Measurements from ENCODE around the gene RASAL2. TPM values are rescaled to one million over a fixed set of nuclear protein-coding genes. Genes with fewer than 3 reads are reported as not detected.

RASAL2 gene
- total RNA-seq, 1 experiment from 2014 or later = 36.8 TPM

GRCh38 chr1:178477841-178478240 is 383.9 kb downstream of the RASAL2 start:
- Mint-ChIP-seq H3K4me3 (ENCODE audit: unreplicated experiment) (no peak overlapping the region), H3K36me3 (ENCODE audit: insufficient read depth, unreplicated experiment) (peaks cover 24% of the 10 kb centered on the region), H3K4me1 (ENCODE audit: low read depth, unreplicated experiment) (no peaks in the 10 kb centered on the region), H3K9me3 (ENCODE audit: unreplicated experiment) (no peaks in the 10 kb centered on the region), H3K27me3 (ENCODE audit: insufficient read depth, unreplicated experiment) (no peaks in the 10 kb centered on the region), H3K27ac (ENCODE audit: unreplicated experiment) (no peak overlapping the region)
- DNase-seq = no peak
- ChIA-PET CTCF (no interaction called here), POLR2A (no interaction called here)
- H3K9me3 ChIP-seq = no peaks in the 10 kb centered on the region
- no peak overlapping the region for H3K4me3 ChIP-seq (ENCODE audit: low read depth, low read length)
- H3K27me3 ChIP-seq (replicated peaks; ENCODE audit: control insufficient read depth, insufficient read depth, low read length) = no peaks in the 10 kb centered on the region
- intact Hi-C loops (cut with micrococcal nuclease; ENCODE audit: unreplicated experiment) = no loop called here
- TF ChIP-seq CTCF (IDR thresholded peaks at IDR 0.05; ENCODE audit: insufficient read depth in 1 of 2, low read depth in 1 of 2, low read length in 1 of 2, severe bottlenecking in 1 of 2, unreplicated experiment in 1 of 2) = no peak
- BruUV-seq (replicated peaks) = no TSS peak
- no peaks in the 10 kb centered on the region for H3K4me1 ChIP-seq
- H3K36me3 ChIP-seq (ENCODE audit: control insufficient read depth, insufficient read depth, low read length) = no peaks in the 10 kb centered on the region; the same call in 1 of the 2 replicates

- no peak for TF ChIP-seq CTCF (IDR thresholded peaks at IDR 0.05; ENCODE audit: insufficient read depth in 1 of 2, low read depth in 1 of 2, low read length in 1 of 2, severe bottlenecking in 1 of 2, unreplicated experiment in 1 of 2)
- Mint-ChIP-seq H3K27ac (ENCODE audit: unreplicated experiment) (no peak overlapping the region), H3K9me3 (ENCODE audit: unreplicated experiment) (no peaks in the 10 kb centered on the region), H3K4me1 (ENCODE audit: low read depth, unreplicated experiment) (no peaks in the 10 kb centered on the region), H3K27me3 (ENCODE audit: insufficient read depth, unreplicated experiment) (no peaks in the 10 kb centered on the region), H3K4me3 (ENCODE audit: unreplicated experiment) (no peak overlapping the region), H3K36me3 (ENCODE audit: insufficient read depth, unreplicated experiment) (peaks cover 11% of the 10 kb centered on the region)
- H3K27me3 ChIP-seq (replicated peaks; ENCODE audit: control insufficient read depth, insufficient read depth, low read length) = no peaks in the 10 kb centered on the region
- intact Hi-C loops (cut with micrococcal nuclease; ENCODE audit: unreplicated experiment) = no loop called here
- BruUV-seq (replicated peaks) = no TSS peak
- ChIA-PET POLR2A (no interaction called here), CTCF (no interaction called here)
- no peaks in the 10 kb centered on the region for H3K4me1 ChIP-seq
- H3K4me3 ChIP-seq (ENCODE audit: low read depth, low read length) = no peak overlapping the region
- no peaks in the 10 kb centered on the region for H3K9me3 ChIP-seq
- H3K36me3 ChIP-seq (ENCODE audit: control insufficient read depth, insufficient read depth, low read length) = no peaks in the 10 kb centered on the region
- DNase-seq = no peak
These were observed 389.5 kb downstream of the RASAL2 start for GRCh38 chr1:178483251-178483957.

GRCh38 chr1:178484698-178485225 is 390.9 kb downstream of the RASAL2 start:
- BruUV-seq (replicated peaks) = no TSS peak
- no peaks in the 10 kb centered on the region for H3K36me3 ChIP-seq (ENCODE audit: control insufficient read depth, insufficient read depth, low read length)

More at GRCh38 chr1:178484698-178485225, 390.9 kb downstream of the RASAL2 start:
- Mint-ChIP-seq H3K27ac (ENCODE audit: unreplicated experiment) (no peak overlapping the region), H3K27me3 (ENCODE audit: insufficient read depth, unreplicated experiment) (no peaks in the 10 kb centered on the region), H3K4me1 (ENCODE audit: low read depth, unreplicated experiment) (no peaks in the 10 kb centered on the region), H3K9me3 (ENCODE audit: unreplicated experiment) (no peaks in the 10 kb centered on the region), H3K4me3 (ENCODE audit: unreplicated experiment) (no peak overlapping the region), H3K36me3 (ENCODE audit: insufficient read depth, unreplicated experiment) (peaks cover 11% of the 10 kb centered on the region)
- Histone ChIP-seq H3K4me3 (ENCODE audit: low read depth, low read length) (no peak overlapping the region), H3K4me1 (no peaks in the 10 kb centered on the region), H3K9me3 (no peaks in the 10 kb centered on the region), H3K27me3 (replicated peaks; ENCODE audit: control insufficient read depth, insufficient read depth, low read length) (no peaks in the 10 kb centered on the region)
- CTCF ChIA-PET = no interaction called here
- intact Hi-C loops (cut with micrococcal nuclease; ENCODE audit: unreplicated experiment) = no loop called here
- DNase-seq = no peak
- no peak for TF ChIP-seq CTCF (IDR thresholded peaks at IDR 0.05; ENCODE audit: insufficient read depth in 1 of 2, low read depth in 1 of 2, low read length in 1 of 2, severe bottlenecking in 1 of 2, unreplicated experiment in 1 of 2)
- POLR2A ChIA-PET = no interaction called here
